Right atrium auricular region (tissue), 2 donors: ENCODE data around the gene EPN2. TPM values are rescaled to one million over a fixed set of nuclear protein-coding genes. Genes with fewer than 3 reads are reported as not detected.

Source experiments
- DNase-seq: peaks from one replicate; pipeline ENCODE4 v3.0.0-alpha.2; 2019; ENCODE audit warnings: low spot score
- H3K27ac ChIP-seq, 2 donors: fragments of 200-600 bp; sonication (generic); 1 replicate in 1 of 2; 2 replicates in 1 of 2; pipeline ENCODE4 v1.5.1; 2016 to 2019
- H3K27me3 ChIP-seq, 2 donors: fragments of 200-600 bp; sonication (generic); one replicate each; pipeline versions ENCODE4 v1.5.1 to v1.6.0; 2017 to 2019
- H3K36me3 ChIP-seq: fragments of 200-600 bp; sonication (generic); one replicate; pipeline ENCODE4 v1.5.1; 2016
- H3K4me1 ChIP-seq, 2 donors: fragments of 200-600 bp; sonication (generic); one replicate each; pipeline versions ENCODE4 v1.5.1 to v1.6.0; 2017 to 2019
- H3K4me3 ChIP-seq, 2 donors: fragments of 200-600 bp; sonication (generic); 1 replicate in 1 of 2; 2 replicates in 1 of 2; pipeline ENCODE4 v1.5.1; 2017 to 2019; ENCODE audit warnings: mild to moderate bottlenecking in 1 of 2, moderate library complexity in 1 of 2
- H3K9me3 ChIP-seq, 2 donors: fragments of 200-600 bp; sonication (generic); one replicate each; pipeline ENCODE4 v1.5.1; 2019
- total RNA-seq, 2 donors: library from RNA; depleted of rRNA; stranded (reverse); fragments of >200 nt; gene quantifications; one replicate each; pipeline ENCODE4 v1.1.0, GENCODE V29; 2016
- TF ChIP-seq, protein P1 (sequence below), 2 donors: fragments of 200-600 bp; sonication (generic); IDR thresholded peaks; one replicate each; pipeline ENCODE4 v1.5.1; 2019; ENCODE audit warnings: antibody characterized with exemption in 2 of 2

The EPN2 gene
- total RNA-seq, 2 donors from 2014 or later = 68.0 to 73.1 TPM

DNA sequence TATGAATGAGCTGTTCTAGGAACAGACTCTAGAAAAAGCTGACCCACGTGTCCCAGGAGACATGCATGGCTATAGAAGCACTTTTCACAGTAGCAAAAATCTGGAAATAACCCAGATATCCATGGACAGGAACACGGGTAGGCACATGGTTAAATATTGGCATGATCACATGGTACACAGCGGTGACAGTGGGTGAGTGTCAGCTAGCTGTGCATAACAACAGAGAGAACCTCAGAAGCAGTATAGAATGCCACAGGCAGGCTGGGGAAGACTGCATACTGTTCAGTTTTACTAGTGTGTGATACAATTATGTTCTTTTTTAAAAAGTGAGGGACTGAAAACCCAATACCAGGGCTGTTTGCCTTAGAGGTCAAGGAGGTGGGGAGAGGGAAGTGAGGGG, 31.4 kb downstream of the EPN2 start:
- Histone ChIP-seq H3K4me1 (peaks cover 0 to 94% of the 10 kb centered on the region in 2 donors), H3K27ac (peak overlapping the region; percentile 80 to 89), H3K4me3 (no peak overlapping the region), H3K9me3 (no peaks in the 10 kb centered on the region), H3K36me3 (no peaks in the 10 kb centered on the region), H3K27me3 (no peaks in the 10 kb centered on the region)
- TF ChIP-seq, protein P1, sequence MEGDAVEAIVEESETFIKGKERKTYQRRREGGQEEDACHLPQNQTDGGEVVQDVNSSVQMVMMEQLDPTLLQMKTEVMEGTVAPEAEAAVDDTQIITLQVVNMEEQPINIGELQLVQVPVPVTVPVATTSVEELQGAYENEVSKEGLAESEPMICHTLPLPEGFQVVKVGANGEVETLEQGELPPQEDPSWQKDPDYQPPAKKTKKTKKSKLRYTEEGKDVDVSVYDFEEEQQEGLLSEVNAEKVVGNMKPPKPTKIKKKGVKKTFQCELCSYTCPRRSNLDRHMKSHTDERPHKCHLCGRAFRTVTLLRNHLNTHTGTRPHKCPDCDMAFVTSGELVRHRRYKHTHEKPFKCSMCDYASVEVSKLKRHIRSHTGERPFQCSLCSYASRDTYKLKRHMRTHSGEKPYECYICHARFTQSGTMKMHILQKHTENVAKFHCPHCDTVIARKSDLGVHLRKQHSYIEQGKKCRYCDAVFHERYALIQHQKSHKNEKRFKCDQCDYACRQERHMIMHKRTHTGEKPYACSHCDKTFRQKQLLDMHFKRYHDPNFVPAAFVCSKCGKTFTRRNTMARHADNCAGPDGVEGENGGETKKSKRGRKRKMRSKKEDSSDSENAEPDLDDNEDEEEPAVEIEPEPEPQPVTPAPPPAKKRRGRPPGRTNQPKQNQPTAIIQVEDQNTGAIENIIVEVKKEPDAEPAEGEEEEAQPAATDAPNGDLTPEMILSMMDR (IDR thresholded peaks at IDR 0.05) = no peak
- no peak for DNase-seq

DNA sequence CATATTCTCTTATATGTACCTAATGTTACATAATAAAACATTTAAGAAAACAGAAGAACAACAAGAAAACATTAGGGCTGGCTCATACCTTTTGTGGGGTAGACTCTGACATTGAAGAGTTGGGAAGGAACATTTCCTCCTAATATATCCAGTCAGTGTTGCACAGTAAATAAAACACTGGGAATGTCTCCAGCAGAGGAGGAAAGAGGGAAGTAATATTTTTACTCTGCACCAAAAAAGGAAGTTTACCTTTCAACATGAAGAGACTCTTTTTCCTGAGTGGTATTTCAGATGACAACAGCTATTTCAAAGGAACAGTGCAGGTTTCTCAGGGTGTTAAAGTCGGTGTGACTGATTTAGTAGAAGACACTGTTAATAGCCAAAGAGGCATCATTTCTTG, 31.9 kb downstream of the EPN2 start:
- peak overlapping the region; percentile 80 to 89 for H3K27ac ChIP-seq
- H3K4me1 ChIP-seq = peaks cover 0 to 93% of the 10 kb centered on the region in 2 donors

DNA sequence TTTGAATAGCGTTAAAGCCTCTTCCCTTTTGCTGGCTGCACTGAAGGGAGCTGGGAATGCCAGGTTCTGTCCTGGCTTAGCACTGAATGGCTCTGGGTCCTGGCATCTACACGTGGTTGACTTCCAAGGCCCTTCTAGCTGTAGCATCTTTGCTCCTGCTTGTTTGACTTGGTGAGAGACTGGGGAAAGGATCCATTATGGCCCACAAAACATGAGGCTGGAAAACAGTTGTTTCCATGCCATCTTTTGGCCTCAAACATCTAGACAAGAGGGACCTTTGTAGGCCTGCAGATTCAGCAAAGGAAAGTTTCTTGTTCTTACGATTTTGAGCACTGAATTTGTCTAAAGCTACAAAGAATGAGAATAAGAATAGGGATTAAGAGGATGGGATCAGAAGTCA, 32.5 kb downstream of the EPN2 start:
- Histone ChIP-seq H3K9me3 (no peaks in the 10 kb centered on the region), H3K27me3 (no peaks in the 10 kb centered on the region), H3K27ac (peak overlapping the region; percentile 80 to 89), H3K36me3 (no peaks in the 10 kb centered on the region), H3K4me1 (peaks cover 0 to 93% of the 10 kb centered on the region in 2 donors), H3K4me3 (no peak overlapping the region)
- TF ChIP-seq, protein P1 (IDR thresholded peaks at IDR 0.05) = no peak
- no peak for DNase-seq

More for the DNA sequence above, 31.9 kb downstream of the EPN2 start:
- DNase-seq = no peak
- no peaks in the 10 kb centered on the region for H3K9me3 ChIP-seq
- H3K4me3 ChIP-seq = no peak overlapping the region
- H3K27me3 ChIP-seq = no peaks in the 10 kb centered on the region
- H3K36me3 ChIP-seq = no peaks in the 10 kb centered on the region
- TF ChIP-seq, protein P1 (IDR thresholded peaks at IDR 0.05) = no peak

DNA sequence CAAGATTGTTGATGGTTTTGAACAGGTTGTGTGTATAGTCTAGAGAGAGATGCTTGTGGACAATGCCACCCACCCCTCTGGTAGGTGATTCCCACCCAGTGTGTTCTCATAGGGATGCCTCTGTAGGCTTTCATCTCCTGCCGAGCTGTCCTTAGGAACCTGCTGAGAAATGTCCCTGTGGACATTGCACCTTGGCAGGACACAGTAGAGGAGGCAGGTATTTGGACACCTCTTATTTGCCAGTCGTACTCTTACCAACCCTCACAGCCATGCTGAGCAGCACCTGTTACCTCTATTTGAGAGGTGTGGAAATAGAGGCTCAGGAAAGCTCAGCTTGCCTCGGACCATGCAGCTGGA, 33.2 kb downstream of the EPN2 start:
- Histone ChIP-seq H3K36me3 (no peaks in the 10 kb centered on the region), H3K4me1 (peaks cover 0 to 93% of the 10 kb centered on the region in 2 donors), H3K27ac (peak overlapping the region; percentile 80 to 89), H3K27me3 (no peaks in the 10 kb centered on the region), H3K9me3 (no peaks in the 10 kb centered on the region), H3K4me3 (no peak overlapping the region)
- TF ChIP-seq, protein P1 (IDR thresholded peaks at IDR 0.05) = no peak
- no peak for DNase-seq

DNA sequence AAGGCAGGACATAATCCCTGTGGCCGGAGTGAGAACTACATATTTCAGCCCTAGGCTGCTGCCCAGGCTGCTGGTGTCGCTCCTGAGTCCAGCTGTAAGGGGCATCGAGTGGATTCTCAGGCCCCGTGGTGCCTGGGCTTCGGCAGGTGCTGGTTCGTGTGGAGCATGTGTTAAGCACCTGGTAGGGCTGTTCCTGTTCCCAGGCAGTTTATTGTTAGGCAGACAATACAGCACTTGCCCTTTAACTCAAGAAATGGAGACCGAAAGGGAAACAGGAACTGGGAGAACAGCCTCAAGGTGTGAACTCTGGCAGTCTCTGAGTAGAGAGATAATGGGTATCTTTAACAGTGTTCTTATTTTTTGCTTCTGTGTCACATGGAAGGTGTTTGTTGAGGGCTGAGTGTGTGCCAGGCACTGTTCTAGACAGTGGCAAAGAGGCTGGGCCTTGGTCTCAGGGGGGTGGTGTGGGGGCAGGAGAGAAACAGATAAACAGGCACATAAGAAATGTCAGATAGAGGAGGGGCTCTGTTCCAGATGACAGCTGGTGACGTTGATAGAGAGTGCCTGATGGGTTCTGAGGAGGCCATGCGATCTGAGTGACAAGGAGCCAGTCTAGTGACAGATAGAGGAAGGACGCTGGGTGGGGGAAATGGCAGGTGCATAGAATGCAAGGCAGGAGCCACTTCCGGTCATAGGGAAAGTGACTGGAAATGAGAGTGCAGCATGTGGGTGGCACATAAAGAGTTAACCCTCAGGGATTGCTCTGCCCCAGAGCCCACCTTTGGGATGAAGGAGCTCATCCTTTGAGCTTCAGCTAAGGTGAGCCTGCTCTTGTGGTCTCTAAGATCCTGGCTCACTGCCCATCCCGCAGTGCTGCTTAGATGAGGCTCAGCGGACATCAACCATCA, 33.8 kb downstream of the EPN2 start:
- Histone ChIP-seq H3K9me3 (no peaks in the 10 kb centered on the region), H3K27ac (peak overlapping the region; percentile 80 to 89), H3K4me1 (peaks cover 0 to 91% of the 10 kb centered on the region in 2 donors), H3K4me3 (no peak overlapping the region), H3K27me3 (no peaks in the 10 kb centered on the region), H3K36me3 (no peaks in the 10 kb centered on the region)
- TF ChIP-seq, protein P1 (IDR thresholded peaks at IDR 0.05) = peak in 1 of 2 donors; percentile 49
- peak; percentile 69 for DNase-seq
